Breast epithelium (tissue), 3 donors: Measurements from ENCODE around the gene ZNF574.

Source experiments
- CTCF ChIP-seq, 3 donors: fragments of 450-650 bp; IDR thresholded peaks; one replicate each; pipeline ENCODE4 v1.5.1; 2016 to 2017; ENCODE audit warnings: antibody characterized with exemption in 3 of 3, mild to moderate bottlenecking in 3 of 3, moderate library complexity in 3 of 3
- POLR2A ChIP-seq: fragments of 450-650 bp; IDR thresholded peaks from one replicate; pipeline ENCODE4 v1.6.1; 2016; ENCODE audit warnings: antibody characterized with exemption, mild to moderate bottlenecking, moderate library complexity
- POLR2AphosphoS5 ChIP-seq, 3 donors: sonication (generic); formaldehyde crosslinking; IDR thresholded peaks; one replicate each; pipeline ENCODE4 v1.6.1; 2017; ENCODE audit warnings: antibody characterized with exemption in 3 of 3

- TF ChIP-seq CTCF (IDR thresholded peaks at IDR 0.05) (no peak), POLR2AphosphoS5 (IDR thresholded peaks at IDR 0.05) (no peak), POLR2A (no peak)
These were observed 26.9 kb downstream of the ZNF574 start for GRCh38 chr19:42102877-42103276.
